Activated CD4-positive, alpha-beta memory T cell treated with anti-CD3 and anti-CD28 coated beads for 36 hours (primary cell): ENCODE data around the gene HYAL3. TPM values are rescaled to one million over a fixed set of nuclear protein-coding genes. Genes with fewer than 3 reads are reported as not detected.

ENCODE experiments used
- CTCF ChIA-PET: fragments of 350-600 bp; sonication (Branson Sonifier 250); formaldehyde crosslinking; loops from one replicate; lab custom pipeline; 2021; ENCODE audit warnings: antibody characterized with exemption, inconsistent platforms; lab: Charles Lee
- POLR2A ChIA-PET: fragments of 350-600 bp; sonication (Branson Sonifier 250); formaldehyde crosslinking; loops from one replicate; lab custom pipeline; 2021; ENCODE audit warnings: antibody characterized with exemption; lab: Charles Lee
- DNase-seq: peaks from one replicate; pipeline ENCODE4 v3.0.0-alpha.2; 2020
- H3K27ac Mint-ChIP-seq: one replicate; pipeline ENCODE4 v1.8.0; 2021; ENCODE audit warnings: mixed read lengths
- H3K27me3 Mint-ChIP-seq: one replicate; pipeline ENCODE4 v1.8.0; 2021; ENCODE audit warnings: mixed read lengths
- H3K36me3 Mint-ChIP-seq: one replicate; pipeline ENCODE4 v1.8.0; 2021; ENCODE audit warnings: mixed read lengths
- H3K4me1 Mint-ChIP-seq: one replicate; pipeline ENCODE4 v1.8.0; 2021; ENCODE audit warnings: low read depth, mixed read lengths
- H3K4me3 Mint-ChIP-seq: one replicate; pipeline ENCODE4 v1.8.0; 2021; ENCODE audit warnings: mild to moderate bottlenecking, mixed read lengths
- H3K9me3 Mint-ChIP-seq: one replicate; pipeline ENCODE4 v1.8.0; 2021; ENCODE audit warnings: mixed read lengths
- intact Hi-C: fragments of 100-400 bp; cut with micrococcal nuclease; formaldehyde crosslinking; loops from one replicate; pipeline ENCODE4 v1.15.1; 2023
- total RNA-seq, 2 experiments: library from RNA; stranded (reverse); gene quantifications; one replicate each; pipeline ENCODE4 v1.2.3, GENCODE V29; 2021

Gene HYAL3
- total RNA-seq, 2 experiments from 2014 or later: 2.5 to 4.0 TPM

DNA sequence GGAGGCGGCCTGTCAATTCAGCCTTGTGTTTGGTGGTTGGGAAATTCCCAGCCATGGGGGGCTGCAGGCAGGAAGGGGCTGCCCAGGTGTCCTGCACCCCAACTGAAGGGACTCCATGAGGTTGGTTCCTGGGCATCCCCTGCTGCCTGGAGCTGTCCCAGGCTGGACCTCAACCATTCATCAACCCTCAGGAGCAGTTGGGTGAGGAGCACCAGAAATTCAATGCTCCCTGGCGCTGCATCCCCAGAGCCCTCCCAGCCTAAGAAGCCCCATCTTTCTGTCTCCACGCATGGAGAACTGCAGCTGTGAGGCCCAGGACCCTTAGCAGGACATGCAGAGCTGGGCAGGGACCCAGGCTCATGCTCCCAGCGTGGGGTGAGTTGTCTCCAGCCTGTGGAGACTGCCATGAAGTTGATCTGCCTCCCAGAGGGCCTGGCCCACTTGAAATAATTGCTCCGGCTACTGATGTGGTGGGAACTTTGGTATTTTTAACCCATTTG is 38.2 kb downstream of the HYAL3 start:
- Mint-ChIP-seq H3K4me3 (peak overlapping the region; percentile 59), H3K36me3 (peaks cover 25% of the 10 kb centered on the region), H3K27ac (no peak overlapping the region), H3K4me1 (peaks cover 6% of the 10 kb centered on the region), H3K9me3 (no peaks in the 10 kb centered on the region), H3K27me3 (no peaks in the 10 kb centered on the region)
- intact Hi-C loops: loop anchor here (1.0 kb wide), 3 partner anchors 13 to 34 kb away; no protein-coding TSS in a partner anchor
- ChIA-PET CTCF (interaction anchor here (1.0 to 8.2 kb wide), 4 partner anchors 12 to 141 kb away, joined by 3 to 102 read pairs (median 50); partner anchors contain the start of genes HYAL3 and NAA80), POLR2A (interaction anchor here (0.9 kb wide), 1 partner anchor 25 kb away, joined by 4 read pairs; the partner anchor contains the start of gene GNAI2)
- no peak for DNase-seq

DNA sequence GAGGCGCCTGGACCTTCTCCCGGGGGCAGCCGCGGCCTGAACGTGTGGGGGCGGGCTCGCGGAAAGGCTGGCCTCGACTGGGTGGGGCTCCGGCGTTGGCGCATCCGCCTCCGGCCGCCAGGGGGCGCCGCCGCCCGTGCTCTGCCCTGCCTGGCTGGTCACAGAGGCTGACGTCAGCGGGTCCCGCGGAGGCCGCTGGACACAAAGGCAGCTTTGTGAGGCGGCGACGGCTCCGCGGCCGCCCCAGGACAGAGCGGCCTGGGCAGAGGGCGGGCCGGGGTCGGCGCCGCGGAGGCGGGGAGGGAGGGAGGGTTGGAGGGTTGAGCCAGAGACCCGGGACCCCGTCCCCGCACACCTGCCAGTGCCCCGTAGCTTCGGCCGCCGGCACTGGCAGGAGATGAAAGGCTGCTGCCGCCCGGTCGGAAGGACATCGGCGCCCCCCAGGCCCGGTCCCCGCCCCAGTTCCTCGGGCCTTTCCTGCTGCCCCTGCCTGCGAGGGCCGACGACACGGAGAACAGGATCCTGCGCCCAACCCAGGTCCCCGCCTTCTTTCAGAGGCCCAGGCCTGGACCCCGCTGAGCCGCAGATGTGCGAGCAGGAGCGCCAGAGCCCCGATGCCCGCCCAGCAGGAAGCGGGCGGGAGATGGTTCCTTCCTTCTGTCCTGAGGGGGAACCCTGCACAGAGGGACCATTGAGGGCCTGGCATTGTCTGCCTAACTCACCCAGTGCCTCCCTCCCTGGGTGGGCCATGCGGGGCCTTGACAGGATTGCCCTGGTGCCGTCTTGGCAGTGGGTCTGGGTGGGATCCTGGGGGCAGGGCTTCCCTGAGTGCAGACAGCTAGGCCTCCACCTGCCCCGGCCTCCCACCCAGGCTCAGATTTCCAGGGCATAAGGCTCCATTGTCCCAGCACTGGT is 38.9 kb downstream of the HYAL3 start:
- Mint-ChIP-seq H3K36me3 (peaks cover 25% of the 10 kb centered on the region), H3K4me3 (peak overlapping the region; percentile 59), H3K4me1 (peaks cover 6% of the 10 kb centered on the region), H3K9me3 (no peaks in the 10 kb centered on the region), H3K27ac (peak overlapping the region; percentile 69), H3K27me3 (no peaks in the 10 kb centered on the region)
- peak; percentile 92 for DNase-seq
- intact Hi-C loops: loop anchor here (1.0 kb wide), 3 partner anchors 14 to 33 kb away; no protein-coding TSS in a partner anchor
- ChIA-PET POLR2A (interaction anchor here (0.6 to 1.8 kb wide), 4 partner anchors 14 to 72 kb away, joined by 3 to 6 read pairs (median 4); partner anchors contain the start of gene GNAI2), CTCF (interaction anchor here (0.6 to 8.2 kb wide), 18 partner anchors 11 to 329 kb away, joined by 3 to 102 read pairs (median 4); partner anchors contain the start of genes GNAI2, HYAL3 and NAA80)

DNA sequence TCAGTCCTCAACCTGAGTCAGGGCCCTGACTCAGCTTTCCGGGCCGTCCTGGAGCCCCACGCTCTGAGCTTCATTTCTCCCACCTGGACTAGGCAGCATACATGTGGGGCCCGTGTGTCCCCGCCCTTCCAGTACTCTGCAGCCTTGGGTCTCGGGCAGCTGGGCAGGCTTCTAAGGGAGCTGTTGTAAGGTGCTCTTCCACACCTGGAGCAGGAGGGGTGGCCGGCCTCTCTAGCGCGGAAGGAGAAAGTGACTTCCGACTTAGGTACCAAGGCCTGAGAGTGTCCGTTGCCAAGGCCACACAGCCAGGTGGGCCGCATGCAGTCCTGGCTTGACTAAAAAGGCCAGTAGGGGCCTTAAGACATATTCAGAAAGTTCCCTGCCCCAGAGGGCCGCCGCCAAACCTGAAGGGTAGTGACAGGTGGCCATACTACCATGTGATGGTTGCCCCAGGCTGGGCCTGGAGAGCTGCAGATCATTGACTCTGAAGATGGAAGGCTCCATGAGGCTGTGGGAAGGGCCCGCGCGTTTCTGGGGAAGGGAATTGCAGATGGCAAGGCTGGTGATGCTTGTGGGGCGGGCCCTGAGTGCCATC is 39.7 kb downstream of the HYAL3 start:
- CTCF ChIA-PET: interaction anchor here (0.7 to 8.2 kb wide), 11 partner anchors 11 to 328 kb away, joined by 3 to 102 read pairs (median 5); partner anchors contain the start of gene GNAI2
- POLR2A ChIA-PET: interaction anchor here (1.0 to 1.8 kb wide), 4 partner anchors 13 to 32 kb away, joined by 3 to 6 read pairs (median 4); partner anchors contain the start of gene GNAI2
- Mint-ChIP-seq H3K27me3 (no peaks in the 10 kb centered on the region), H3K4me1 (peaks cover 6% of the 10 kb centered on the region), H3K36me3 (peaks cover 26% of the 10 kb centered on the region), H3K27ac (peak overlapping the region; percentile 69), H3K9me3 (no peaks in the 10 kb centered on the region), H3K4me3 (peak overlapping the region; percentile 57)
- intact Hi-C loops: loop anchor here (1.0 kb wide), 3 partner anchors 13 to 32 kb away; no protein-coding TSS in a partner anchor
- no peak for DNase-seq

DNA sequence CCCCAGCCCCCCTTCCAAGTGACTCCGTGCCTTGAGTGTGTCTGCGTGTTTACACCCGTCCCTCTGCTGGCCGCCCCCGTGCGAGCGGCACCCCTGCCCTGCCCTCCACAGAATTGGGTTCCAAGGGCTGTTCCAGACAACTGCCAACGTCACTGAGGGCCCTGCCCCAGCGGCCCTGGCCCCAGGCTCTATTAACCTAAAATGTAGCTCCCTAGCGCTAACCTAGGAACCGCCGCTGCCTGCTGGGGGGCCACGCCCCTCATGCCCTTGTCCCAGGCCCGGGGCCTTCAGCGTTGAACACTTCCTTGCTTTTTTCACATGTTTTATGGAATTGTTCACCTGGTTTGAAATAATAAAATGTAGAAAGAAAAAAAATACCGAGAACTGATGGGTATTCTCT is 40.2 kb downstream of the HYAL3 start:
- intact Hi-C loops: no loop called here
- H3K4me1 Mint-ChIP-seq: peaks cover 6% of the 10 kb centered on the region
- DNase-seq: no peak
- no peak overlapping the region for H3K27ac Mint-ChIP-seq
- H3K9me3 Mint-ChIP-seq: no peaks in the 10 kb centered on the region
- CTCF ChIA-PET: interaction anchor here (0.7 to 8.2 kb wide), 8 partner anchors 10 to 328 kb away, joined by 3 to 102 read pairs (median 4); no protein-coding TSS in a partner anchor
- peaks cover 28% of the 10 kb centered on the region for H3K36me3 Mint-ChIP-seq
- POLR2A ChIA-PET: interaction anchor here (1.2 to 1.8 kb wide), 2 partner anchors 12 to 16 kb away, joined by 4 to 6 read pairs; no protein-coding TSS in a partner anchor
- no peak overlapping the region for H3K4me3 Mint-ChIP-seq
- no peaks in the 10 kb centered on the region for H3K27me3 Mint-ChIP-seq

DNA sequence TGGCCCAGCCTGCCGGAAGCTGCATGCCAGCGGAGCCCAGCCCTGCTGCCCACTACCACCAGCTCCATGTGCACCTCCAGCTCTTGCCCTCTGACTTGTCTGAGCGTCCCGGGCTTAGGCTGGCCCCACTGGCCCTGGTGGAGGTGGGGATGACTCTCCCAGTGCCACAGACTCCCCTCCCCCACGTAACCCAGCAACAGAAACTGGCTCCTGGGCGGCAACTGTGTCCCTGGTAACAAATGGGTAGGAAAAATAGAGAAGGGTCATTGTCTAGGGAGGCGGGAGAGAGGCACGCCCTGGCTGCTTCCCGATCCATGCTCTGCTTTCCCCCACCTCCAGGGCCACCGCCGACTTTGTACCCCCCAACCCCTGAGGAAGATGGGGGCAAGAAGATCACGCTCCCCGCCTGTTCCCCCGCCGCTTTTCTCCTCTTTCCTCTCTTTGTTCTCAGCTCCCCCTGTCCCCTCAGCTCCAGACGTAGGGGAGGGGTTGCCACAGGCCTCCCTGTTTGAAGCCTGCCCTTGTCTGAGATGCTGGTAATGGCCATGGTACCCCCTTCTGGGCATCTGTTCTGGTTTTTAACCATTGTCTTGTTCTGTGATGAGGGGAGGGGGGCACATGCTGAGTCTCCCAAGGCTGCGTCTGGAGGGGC is 41.0 kb downstream of the HYAL3 start:
- POLR2A ChIA-PET: interaction anchor here (1.8 kb wide), 1 partner anchor 12 kb away, joined by 6 read pairs; no protein-coding TSS in a partner anchor
- Mint-ChIP-seq H3K27ac (no peak overlapping the region), H3K36me3 (peaks cover 35% of the 10 kb centered on the region)

DNA sequence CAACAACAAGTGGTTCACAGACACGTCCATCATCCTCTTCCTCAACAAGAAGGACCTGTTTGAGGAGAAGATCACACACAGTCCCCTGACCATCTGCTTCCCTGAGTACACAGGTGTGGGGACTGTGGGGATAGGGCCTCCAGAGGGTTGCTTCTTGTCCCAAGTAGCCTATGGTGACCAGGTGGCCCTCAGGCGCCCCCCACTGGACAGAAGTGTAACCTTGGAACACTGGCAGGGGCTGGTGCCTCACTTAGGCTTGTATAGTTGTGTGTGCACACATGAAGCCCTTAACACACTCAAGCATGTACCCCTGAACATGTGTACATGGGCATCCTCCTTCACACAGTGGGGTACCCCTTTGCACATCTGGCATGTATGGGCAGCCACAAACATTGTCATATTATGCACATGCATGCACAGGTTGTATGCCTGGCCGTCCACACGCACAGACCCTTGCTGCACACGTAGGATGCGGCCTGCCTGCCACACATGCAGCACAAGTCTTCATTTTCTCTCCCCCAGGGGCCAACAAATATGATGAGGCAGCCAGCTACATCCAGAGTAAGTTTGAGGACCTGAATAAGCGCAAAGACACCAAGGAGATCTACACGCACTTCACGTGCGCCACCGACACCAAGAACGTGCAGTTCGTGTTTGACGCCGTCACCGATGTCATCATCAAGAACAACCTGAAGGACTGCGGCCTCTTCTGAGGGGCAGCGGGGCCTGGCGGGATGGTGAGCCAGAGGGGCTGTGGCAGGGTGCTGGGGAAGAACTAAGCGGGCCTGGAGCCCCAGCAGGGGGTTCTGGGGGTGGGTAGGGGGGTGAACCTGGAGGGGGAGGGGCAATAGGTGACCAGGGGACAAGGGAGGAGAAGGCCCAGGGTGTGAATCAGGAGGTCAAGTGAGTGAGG is 42.0 kb downstream of the HYAL3 start:
- H3K36me3 Mint-ChIP-seq: peaks cover 36% of the 10 kb centered on the region
- ChIA-PET POLR2A (no interaction called here), CTCF (interaction anchor here (0.7 to 8.2 kb wide), 7 partner anchors 8 to 62 kb away, joined by 3 to 102 read pairs (median 5); partner anchors contain the start of gene GNAI2)
- H3K9me3 Mint-ChIP-seq: no peaks in the 10 kb centered on the region
- no peaks in the 10 kb centered on the region for H3K27me3 Mint-ChIP-seq
- intact Hi-C loops: no loop called here
- peaks cover 9% of the 10 kb centered on the region for H3K4me1 Mint-ChIP-seq
- H3K4me3 Mint-ChIP-seq: no peak overlapping the region
- H3K27ac Mint-ChIP-seq: no peak overlapping the region
- DNase-seq: peak; percentile 59

More for the DNA sequence above, 41.0 kb downstream of the HYAL3 start:
- H3K9me3 Mint-ChIP-seq: no peaks in the 10 kb centered on the region
- peaks cover 8% of the 10 kb centered on the region for H3K4me1 Mint-ChIP-seq
- H3K4me3 Mint-ChIP-seq: no peak overlapping the region
- no peaks in the 10 kb centered on the region for H3K27me3 Mint-ChIP-seq
- no peak for DNase-seq
- intact Hi-C loops: no loop called here
- CTCF ChIA-PET: interaction anchor here (0.9 to 8.2 kb wide), 6 partner anchors 9 to 66 kb away, joined by 3 to 102 read pairs (median 5); partner anchors contain the start of gene GNAI2

DNA sequence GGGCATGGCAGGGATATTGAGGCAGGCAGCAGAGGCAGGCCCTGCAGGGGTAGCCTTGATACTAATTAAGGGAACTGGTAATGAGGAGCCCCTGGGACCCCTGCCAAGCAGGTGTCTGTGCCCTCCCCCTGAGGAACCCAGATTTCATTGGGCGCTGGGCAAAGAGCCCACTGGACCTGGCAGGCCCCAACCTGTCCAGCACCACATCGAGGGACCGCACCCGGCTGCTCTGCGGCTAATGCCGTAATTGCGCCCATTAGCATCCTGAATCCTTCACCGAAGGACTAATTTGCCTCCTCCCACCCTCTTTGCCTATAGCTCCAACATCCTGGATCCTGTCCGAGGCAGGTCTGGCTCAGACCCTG is 44.0 kb downstream of the HYAL3 start:
- intact Hi-C loops: no loop called here
- ChIA-PET CTCF (interaction anchor here (0.6 to 8.2 kb wide), 3 partner anchors 6 to 77 kb away, joined by 3 to 102 read pairs (median 96); no protein-coding TSS in a partner anchor), POLR2A (no interaction called here)
- no peaks in the 10 kb centered on the region for H3K9me3 Mint-ChIP-seq
- peaks cover 23% of the 10 kb centered on the region for H3K4me1 Mint-ChIP-seq
- no peak overlapping the region for H3K4me3 Mint-ChIP-seq
- no peak for DNase-seq
- H3K27me3 Mint-ChIP-seq: no peaks in the 10 kb centered on the region
- H3K36me3 Mint-ChIP-seq: peaks cover 44% of the 10 kb centered on the region
- peak overlapping the region; percentile 33 for H3K27ac Mint-ChIP-seq

DNA sequence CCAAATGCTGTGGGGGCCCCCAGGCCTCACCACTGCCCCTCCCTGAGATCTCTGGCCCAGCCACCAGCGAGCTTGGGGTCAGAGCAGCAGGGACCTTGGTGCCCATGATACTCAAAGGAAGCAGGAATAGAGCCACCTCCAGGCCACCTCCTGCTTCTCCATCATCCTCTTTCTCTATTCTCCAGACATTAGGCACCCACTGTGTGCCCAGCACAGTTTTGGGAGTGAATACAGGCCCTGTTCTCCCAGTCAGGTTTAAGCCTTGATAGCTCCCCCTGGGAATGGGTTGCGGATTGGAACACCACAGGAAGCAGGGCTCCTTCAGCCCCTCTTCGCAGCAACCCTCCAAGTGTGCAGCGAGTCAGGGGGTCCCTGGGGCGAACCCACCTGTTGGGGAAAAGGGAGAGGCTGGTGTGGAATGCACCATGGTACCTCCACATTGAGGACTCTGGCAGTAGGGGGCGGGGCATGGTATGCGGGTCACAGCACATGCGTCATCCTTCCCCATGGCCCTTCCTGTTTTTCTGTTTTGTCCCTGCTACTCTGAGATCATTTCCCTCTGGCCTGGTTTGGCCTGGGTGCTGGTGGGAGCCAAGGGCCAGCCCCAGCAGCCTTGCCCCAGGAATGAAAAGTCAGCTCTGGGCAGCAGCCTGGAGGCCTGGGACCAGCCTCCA is 44.5 kb downstream of the HYAL3 start:
- peaks cover 46% of the 10 kb centered on the region for H3K36me3 Mint-ChIP-seq

DNA sequence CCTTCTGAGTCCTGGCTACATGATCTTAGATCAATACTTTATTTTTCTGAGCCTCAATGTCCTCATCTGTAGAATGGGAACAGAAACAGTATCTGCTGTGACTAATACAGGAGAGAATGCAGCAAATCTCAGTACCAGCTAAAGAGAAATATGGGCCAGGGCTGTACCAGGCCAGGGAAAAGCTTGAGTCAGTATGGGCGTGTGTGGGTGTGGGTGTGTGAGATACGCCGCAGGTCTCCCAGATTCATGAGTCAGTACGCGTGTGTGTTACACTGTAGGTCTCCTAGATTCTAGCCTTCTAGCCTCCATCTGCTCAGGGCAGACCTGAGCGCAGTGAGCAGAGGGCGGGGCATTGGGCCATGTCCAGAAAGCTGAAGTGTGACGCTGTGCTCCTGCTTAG is 48.0 kb downstream of the HYAL3 start:
- intact Hi-C loops: no loop called here
- Mint-ChIP-seq H3K4me1 (peaks cover 47% of the 10 kb centered on the region), H3K4me3 (no peak overlapping the region), H3K27me3 (no peaks in the 10 kb centered on the region), H3K27ac (peak overlapping the region; percentile 68), H3K9me3 (no peaks in the 10 kb centered on the region), H3K36me3 (peaks cover 26% of the 10 kb centered on the region)
- ChIA-PET POLR2A (interaction anchor here (0.6 to 1.8 kb wide), 4 partner anchors 8 to 23 kb away, joined by 3 to 4 read pairs (median 4); partner anchors contain the start of gene GNAI2), CTCF (interaction anchor here (0.9 to 6.4 kb wide), 7 partner anchors 7 to 59 kb away, joined by 3 to 102 read pairs (median 6); no protein-coding TSS in a partner anchor)
- peak; percentile 82 for DNase-seq

More for the DNA sequence above, 44.5 kb downstream of the HYAL3 start:
- POLR2A ChIA-PET: interaction anchor here (1.0 kb wide), 1 partner anchor 9 kb away, joined by 3 read pairs; no protein-coding TSS in a partner anchor
- intact Hi-C loops: no loop called here
- peaks cover 26% of the 10 kb centered on the region for H3K4me1 Mint-ChIP-seq
- peak overlapping the region; percentile 33 for H3K27ac Mint-ChIP-seq
- no peaks in the 10 kb centered on the region for H3K9me3 Mint-ChIP-seq
- DNase-seq: no peak
- no peaks in the 10 kb centered on the region for H3K27me3 Mint-ChIP-seq
- no peak overlapping the region for H3K4me3 Mint-ChIP-seq
- CTCF ChIA-PET: interaction anchor here (0.6 to 8.2 kb wide), 3 partner anchors 6 to 76 kb away, joined by 3 to 102 read pairs (median 96); no protein-coding TSS in a partner anchor
